Panc1 (cell line): ENCODE results near the gene PKM. TPM values are rescaled to one million over a fixed set of nuclear protein-coding genes. Genes with fewer than 3 reads are reported as not detected.

ENCODE experiments used
- ATAC-seq: fragments of 200-7000 bp; cut with Tn5 transposase; 2 replicates; pipeline ENCODE4 v1.9.1; 2020; ENCODE audit warnings: mild to moderate bottlenecking, moderate library complexity
- BruUV-seq: library from RNA; stranded (reverse); fragments of 400-500 nt; replicated peaks from 2 replicates; lab custom pipeline; 2021; lab: Mats Ljungman, UMichigan
- CTCF ChIA-PET: fragments of 300-600 bp; sonication (Branson Sonifier 250); formaldehyde crosslinking; loops from one replicate; lab custom pipeline; 2022; ENCODE audit warnings: antibody characterized with exemption; lab: Charles Lee
- POLR2A ChIA-PET: fragments of 300-600 bp; sonication (Branson Sonifier 250); formaldehyde crosslinking; loops from one replicate; lab custom pipeline; 2022; ENCODE audit warnings: antibody characterized with exemption; lab: Charles Lee
- DNase-seq: peaks from one replicate; pipeline ENCODE4 v3.0.0-alpha.2; 2010; ENCODE audit warnings: low read depth, low spot score
- H3K27ac ChIP-seq: 2 replicates; pipeline ENCODE4 v1.5.1; 2011; ENCODE audit warnings: mild to moderate bottlenecking, low read length, inconsistent platforms
- H3K27me3 ChIP-seq: fragments of 200-500 bp; sonication (Bioruptor generic); 2 replicates; pipeline ENCODE4 v1.6.0; 2014; ENCODE audit warnings: low read length, inconsistent platforms; ENCODE audit not compliant: control insufficient read depth, insufficient read depth
- H3K36me3 ChIP-seq: fragments of 200-500 bp; sonication (Bioruptor generic); 2 replicates; pipeline ENCODE4 v1.5.1; 2014; ENCODE audit warnings: inconsistent platforms, mild to moderate bottlenecking, low read length, moderate library complexity; ENCODE audit not compliant: control insufficient read depth, insufficient read depth
- H3K4me1 ChIP-seq: 2 replicates; pipeline ENCODE4 v1.5.1; 2011; ENCODE audit warnings: inconsistent platforms, mild to moderate bottlenecking, low read length, moderate library complexity; ENCODE audit not compliant: control insufficient read depth, insufficient read depth
- H3K4me3 ChIP-seq, 2 experiments: 2 replicates each; pipeline ENCODE4 v1.5.1; 2011 to 2012; ENCODE audit warnings: low read depth in 2 of 2, low read length in 2 of 2, mild to moderate bottlenecking in 2 of 2, inconsistent platforms in 1 of 2, moderate library complexity in 1 of 2
- H3K9me3 ChIP-seq: fragments of 200-500 bp; sonication (Bioruptor generic); 2 replicates; pipeline ENCODE4 v1.5.1; 2014; ENCODE audit warnings: low read depth, mild to moderate bottlenecking, inconsistent platforms, low read length, moderate library complexity; ENCODE audit not compliant: control insufficient read depth, insufficient read depth
- CTCF ChIP-seq: fragments of 450-650 bp; IDR thresholded peaks from 2 replicates; pipeline ENCODE4 v1.5.1; 2017; ENCODE audit warnings: mild to moderate bottlenecking
- POLR2AphosphoS5 ChIP-seq: IDR thresholded peaks from 2 replicates; pipeline ENCODE4 v1.6.1; 2012; ENCODE audit warnings: mild to moderate bottlenecking, low read depth, low read length, moderate library complexity
- REST ChIP-seq, 2 experiments: IDR thresholded peaks; 2 replicates each; pipeline ENCODE4 v1.6.1; 2011 to 2012; ENCODE audit warnings: low read depth in 2 of 2, control low read depth in 1 of 2, low read length in 1 of 2, mild to moderate bottlenecking in 1 of 2, moderate library complexity in 1 of 2; ENCODE audit not compliant: insufficient read depth in 1 of 2
- SIN3A ChIP-seq: IDR thresholded peaks from 2 replicates; pipeline ENCODE4 v1.6.1; 2012; ENCODE audit warnings: low read depth, mild to moderate bottlenecking, low read length, moderate library complexity, borderline replicate concordance; ENCODE audit not compliant: insufficient read depth
- TCF7L2 ChIP-seq: IDR thresholded peaks from 2 replicates; pipeline ENCODE4 v1.6.1; 2011; ENCODE audit warnings: mild to moderate bottlenecking, low read depth, low read length, inconsistent platforms
- in situ Hi-C: cut with HindIII; loops from 2 replicates; pipeline ENCODE4 v1.10.0; 2016; ENCODE audit warnings: low sequenced_read_pairs, low pct_unique_long_range_greater_than_20kb
- intact Hi-C: fragments of 100-400 bp; cut with micrococcal nuclease; formaldehyde crosslinking; loops from one replicate; pipeline ENCODE4 v1.10.0; 2022; ENCODE audit not compliant: unreplicated experiment
- total RNA-seq: library from RNA; stranded (reverse); gene quantifications from one replicate; pipeline ENCODE4 v1.2.1, GENCODE V29; 2021; ENCODE audit not compliant: unreplicated experiment

The PKM gene
- total RNA-seq, 1 experiment from 2014 or later: 1,590 TPM

GRCh38 chr15:72192416-72192815 is 38.6 kb downstream of the PKM start:
- H3K4me1 ChIP-seq: peaks cover 4% of the 10 kb centered on the region; the same call in 1 of the 2 replicates
- CTCF ChIA-PET: no interaction called here
- H3K36me3 ChIP-seq: no peaks in the 10 kb centered on the region
- no peaks in the 10 kb centered on the region; the same call in 1 of the 2 replicates for H3K27me3 ChIP-seq
- BruUV-seq: no TSS peak
- TF ChIP-seq TCF7L2 (no peak), CTCF (no peak), SIN3A (no peak), POLR2AphosphoS5 (no peak), REST (IDR thresholded peaks at IDR 0.05; ENCODE audit: insufficient read depth in 1 of 2, low read depth in 2 of 2, low read length in 1 of 2) (no peak)
- ATAC-seq (no peak), DNase-seq (no peak)
- no peak overlapping the region for H3K4me3 ChIP-seq
- intact Hi-C loops (no loop called here), in situ Hi-C loops (no loop called here)
- H3K27ac ChIP-seq: no peak overlapping the region
- no peaks in the 10 kb centered on the region for H3K9me3 ChIP-seq
- POLR2A ChIA-PET: no interaction called here

- no peaks in the 10 kb centered on the region; the same call in 1 of the 2 replicates for H3K27me3 ChIP-seq
- no peak overlapping the region for H3K4me3 ChIP-seq
- ChIA-PET CTCF (no interaction called here), POLR2A (no interaction called here)
- no peak for ATAC-seq
- TF ChIP-seq REST (IDR thresholded peaks at IDR 0.05; ENCODE audit: insufficient read depth in 1 of 2, low read depth in 2 of 2, low read length in 1 of 2): no peak
- no peak overlapping the region for H3K27ac ChIP-seq
- intact Hi-C loops: no loop called here
- H3K4me1 ChIP-seq: peaks cover 5% of the 10 kb centered on the region; the same call in 1 of the 2 replicates
- no peaks in the 10 kb centered on the region for H3K9me3 ChIP-seq
- in situ Hi-C loops: no loop called here
- H3K36me3 ChIP-seq: no peaks in the 10 kb centered on the region
- BruUV-seq: no TSS peak
- DNase-seq: no peak
Observed at GRCh38 chr15:72189250-72189902, 41.6 kb downstream of the PKM start.
